WTC11 (cell line): ENCODE measurements around the gene LUM. TPM values are rescaled to one million over a fixed set of nuclear protein-coding genes. Genes with fewer than 3 reads are reported as not detected.

Experiments used
- ATAC-seq: fragments of 200-7000 bp; cut with Tn5 transposase; 2 replicates; pipeline ENCODE4 v1.10.0; 2021; ENCODE audit warnings: mild to moderate bottlenecking, moderate library complexity
- CTCF ChIA-PET: fragments of 300-600 bp; sonication (Branson Sonifier 250); formaldehyde crosslinking; loops from one replicate; lab custom pipeline; 2021; ENCODE audit warnings: antibody characterized with exemption; lab: Charles Lee
- POLR2A ChIA-PET: fragments of 350-600 bp; sonication (Branson Sonifier 250); formaldehyde crosslinking; loops from one replicate; lab custom pipeline; 2021; ENCODE audit warnings: antibody characterized with exemption; lab: Charles Lee
- DNase-seq: peaks from one replicate; pipeline ENCODE4 v3.0.0; 2021; ENCODE audit warnings: low spot score
- H3K27ac Mint-ChIP-seq: 2 replicates; pipeline ENCODE4 v1.8.0; 2021; ENCODE audit warnings: mixed read lengths
- H3K27me3 Mint-ChIP-seq: 2 replicates; pipeline ENCODE4 v1.8.0; 2021; ENCODE audit warnings: low read depth, mild to moderate bottlenecking, moderate library complexity, mixed read lengths
- H3K36me3 Mint-ChIP-seq: 2 replicates; pipeline ENCODE4 v1.8.0; 2021; ENCODE audit warnings: mixed read lengths
- H3K4me1 Mint-ChIP-seq: 2 replicates; pipeline ENCODE4 v1.8.0; 2022; ENCODE audit warnings: mixed read lengths
- H3K4me3 Mint-ChIP-seq: 2 replicates; pipeline ENCODE4 v1.8.0; 2021; ENCODE audit warnings: mild to moderate bottlenecking, moderate library complexity, mixed read lengths
- H3K9me3 Mint-ChIP-seq: 2 replicates; pipeline ENCODE4 v1.8.0; 2021; ENCODE audit warnings: mixed read lengths
- ATF2 ChIP-seq: sonication (generic); formaldehyde crosslinking; IDR thresholded peaks from 2 replicates; pipeline ENCODE4 v1.8.1; 2022; ENCODE audit warnings: low read depth, missing genetic modification reagents, borderline replicate concordance
- ESRRA ChIP-seq: sonication (generic); formaldehyde crosslinking; IDR thresholded peaks from 2 replicates; pipeline ENCODE4 v1.8.1; 2022; ENCODE audit warnings: mild to moderate bottlenecking, missing genetic modification reagents, borderline replicate concordance
- HMGXB4 ChIP-seq: sonication (generic); formaldehyde crosslinking; IDR thresholded peaks from 2 replicates; pipeline ENCODE4 v1.8.1; 2023; ENCODE audit warnings: mild to moderate bottlenecking, moderate library complexity, missing genetic modification reagents
- JAZF1 ChIP-seq: fragments of 250-450 bp; sonication (Bioruptor Pico); IDR thresholded peaks from 2 replicates; pipeline ENCODE4 v1.9.0; 2021; ENCODE audit warnings: moderate library complexity, mild to moderate bottlenecking, inconsistent platforms
- KAT7 ChIP-seq: sonication (generic); formaldehyde crosslinking; IDR thresholded peaks from 2 replicates; pipeline ENCODE4 v1.8.1; 2023; ENCODE audit warnings: missing genetic modification reagents, mild to moderate bottlenecking, borderline replicate concordance
- MLX ChIP-seq: sonication (generic); formaldehyde crosslinking; IDR thresholded peaks from 2 replicates; pipeline ENCODE4 v1.8.1; 2023; ENCODE audit warnings: mild to moderate bottlenecking, missing genetic modification reagents, moderate library complexity
- MXD4 ChIP-seq: fragments of 250-450 bp; sonication (Bioruptor Pico); IDR thresholded peaks from 2 replicates; pipeline ENCODE4 v1.8.0; 2021; ENCODE audit warnings: mild to moderate bottlenecking, moderate library complexity, borderline replicate concordance
- NR3C1 ChIP-seq: sonication (generic); formaldehyde crosslinking; conservative IDR thresholded peaks from 2 replicates; pipeline ENCODE4 v1.8.1; 2023; ENCODE audit warnings: low read depth, mild to moderate bottlenecking, missing genetic modification reagents
- RELA ChIP-seq: sonication (generic); formaldehyde crosslinking; IDR thresholded peaks from 2 replicates; pipeline ENCODE4 v1.8.1; 2022; ENCODE audit warnings: missing genetic modification reagents, mild to moderate bottlenecking, borderline replicate concordance
- TCF7 ChIP-seq: sonication (generic); formaldehyde crosslinking; IDR thresholded peaks from 2 replicates; pipeline ENCODE4 v1.8.0; 2022; ENCODE audit warnings: mild to moderate bottlenecking, low read depth, missing genetic modification reagents, moderate library complexity
- TEAD1 ChIP-seq: sonication (generic); formaldehyde crosslinking; IDR thresholded peaks from 2 replicates; pipeline ENCODE4 v1.8.0; 2022; ENCODE audit warnings: mild to moderate bottlenecking, missing genetic modification reagents
- ZBTB21 ChIP-seq: sonication (generic); formaldehyde crosslinking; IDR thresholded peaks from 2 replicates; pipeline ENCODE4 v1.8.1; 2023; ENCODE audit warnings: mild to moderate bottlenecking, missing genetic modification reagents, borderline replicate concordance
- ZNF671 ChIP-seq: fragments of 250-450 bp; sonication (Bioruptor Pico); IDR thresholded peaks from 2 replicates; pipeline ENCODE4 v1.8.0; 2021; ENCODE audit warnings: mild to moderate bottlenecking
- total RNA-seq: library from RNA; stranded (reverse); gene quantifications from 3 replicates; pipeline ENCODE4 v1.2.3, GENCODE V29; 2021
- TF ChIP-seq, protein P1 (sequence below): sonication (generic); formaldehyde crosslinking; IDR thresholded peaks from 2 replicates; pipeline ENCODE4 v1.8.1; 2022; ENCODE audit warnings: mild to moderate bottlenecking, missing genetic modification reagents, moderate library complexity, borderline replicate concordance
- TF ChIP-seq, protein P2 (sequence below): sonication (generic); formaldehyde crosslinking; IDR thresholded peaks from 2 replicates; pipeline ENCODE4 v1.8.1; 2023; ENCODE audit warnings: mild to moderate bottlenecking, missing genetic modification reagents, moderate library complexity
- TF ChIP-seq, protein P3 (sequence below): sonication (generic); formaldehyde crosslinking; conservative IDR thresholded peaks from 2 replicates; pipeline ENCODE4 v1.8.1; 2023; ENCODE audit warnings: mild to moderate bottlenecking, low read depth, missing genetic modification reagents, moderate library complexity
- TF ChIP-seq, protein P4 (sequence below): sonication (generic); formaldehyde crosslinking; conservative IDR thresholded peaks from 2 replicates; pipeline ENCODE4 v1.8.1; 2022; ENCODE audit warnings: mild to moderate bottlenecking, missing genetic modification reagents

LUM gene
- total RNA-seq, 1 experiment from 2014 or later, result 0.28 TPM

DNA sequence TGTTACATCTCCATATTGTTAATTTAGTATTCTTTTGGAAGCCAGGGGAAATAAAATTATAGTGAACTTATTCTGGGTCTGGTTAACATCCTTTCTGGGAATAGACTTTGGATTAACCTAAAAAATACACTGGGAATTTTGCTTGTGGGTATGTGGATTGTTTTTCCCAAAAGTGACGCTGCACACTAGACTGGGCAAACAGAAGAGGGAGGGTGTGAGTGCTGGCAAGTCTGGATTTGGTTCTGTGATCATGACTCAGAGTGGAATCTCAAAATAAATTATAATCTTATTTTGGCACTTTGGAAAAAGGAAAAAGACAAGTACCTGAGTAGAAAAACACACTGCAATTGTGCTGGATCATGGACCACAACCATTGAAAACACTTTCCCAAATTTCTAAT, 15.2 kb upstream of the LUM start (continued):
- TF ChIP-seq TEAD1 (CRISPR knock-in tag) (no peak), ZNF671 (CRISPR knock-in tag) (no peak)

GRCh38 chr12:91123236-91123916, 12.1 kb upstream of the LUM start:
- Mint-ChIP-seq H3K36me3 (no peaks in the 10 kb centered on the region), H3K27ac (no peak overlapping the region), H3K4me1 (no peaks in the 10 kb centered on the region), H3K4me3 (no peak overlapping the region), H3K9me3 (no peaks in the 10 kb centered on the region), H3K27me3 (no peaks in the 10 kb centered on the region)
- POLR2A ChIA-PET, result no interaction called here
- no peak for ATAC-seq
- CTCF ChIA-PET, result no interaction called here
- TF ChIP-seq NR3C1 (CRISPR knock-in tag) (no peak), TCF7 (no peak), HMGXB4 (CRISPR knock-in tag) (no peak), MLX (CRISPR knock-in tag) (no peak), RELA (CRISPR knock-in tag) (no peak)
- TF ChIP-seq, protein P1, sequence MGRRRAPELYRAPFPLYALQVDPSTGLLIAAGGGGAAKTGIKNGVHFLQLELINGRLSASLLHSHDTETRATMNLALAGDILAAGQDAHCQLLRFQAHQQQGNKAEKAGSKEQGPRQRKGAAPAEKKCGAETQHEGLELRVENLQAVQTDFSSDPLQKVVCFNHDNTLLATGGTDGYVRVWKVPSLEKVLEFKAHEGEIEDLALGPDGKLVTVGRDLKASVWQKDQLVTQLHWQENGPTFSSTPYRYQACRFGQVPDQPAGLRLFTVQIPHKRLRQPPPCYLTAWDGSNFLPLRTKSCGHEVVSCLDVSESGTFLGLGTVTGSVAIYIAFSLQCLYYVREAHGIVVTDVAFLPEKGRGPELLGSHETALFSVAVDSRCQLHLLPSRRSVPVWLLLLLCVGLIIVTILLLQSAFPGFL (CRISPR knock-in tag), result no peak
- TF ChIP-seq, protein P2, sequence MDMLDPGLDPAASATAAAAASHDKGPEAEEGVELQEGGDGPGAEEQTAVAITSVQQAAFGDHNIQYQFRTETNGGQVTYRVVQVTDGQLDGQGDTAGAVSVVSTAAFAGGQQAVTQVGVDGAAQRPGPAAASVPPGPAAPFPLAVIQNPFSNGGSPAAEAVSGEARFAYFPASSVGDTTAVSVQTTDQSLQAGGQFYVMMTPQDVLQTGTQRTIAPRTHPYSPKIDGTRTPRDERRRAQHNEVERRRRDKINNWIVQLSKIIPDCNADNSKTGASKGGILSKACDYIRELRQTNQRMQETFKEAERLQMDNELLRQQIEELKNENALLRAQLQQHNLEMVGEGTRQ (CRISPR knock-in tag), result no peak
- TF ChIP-seq, protein P3, sequence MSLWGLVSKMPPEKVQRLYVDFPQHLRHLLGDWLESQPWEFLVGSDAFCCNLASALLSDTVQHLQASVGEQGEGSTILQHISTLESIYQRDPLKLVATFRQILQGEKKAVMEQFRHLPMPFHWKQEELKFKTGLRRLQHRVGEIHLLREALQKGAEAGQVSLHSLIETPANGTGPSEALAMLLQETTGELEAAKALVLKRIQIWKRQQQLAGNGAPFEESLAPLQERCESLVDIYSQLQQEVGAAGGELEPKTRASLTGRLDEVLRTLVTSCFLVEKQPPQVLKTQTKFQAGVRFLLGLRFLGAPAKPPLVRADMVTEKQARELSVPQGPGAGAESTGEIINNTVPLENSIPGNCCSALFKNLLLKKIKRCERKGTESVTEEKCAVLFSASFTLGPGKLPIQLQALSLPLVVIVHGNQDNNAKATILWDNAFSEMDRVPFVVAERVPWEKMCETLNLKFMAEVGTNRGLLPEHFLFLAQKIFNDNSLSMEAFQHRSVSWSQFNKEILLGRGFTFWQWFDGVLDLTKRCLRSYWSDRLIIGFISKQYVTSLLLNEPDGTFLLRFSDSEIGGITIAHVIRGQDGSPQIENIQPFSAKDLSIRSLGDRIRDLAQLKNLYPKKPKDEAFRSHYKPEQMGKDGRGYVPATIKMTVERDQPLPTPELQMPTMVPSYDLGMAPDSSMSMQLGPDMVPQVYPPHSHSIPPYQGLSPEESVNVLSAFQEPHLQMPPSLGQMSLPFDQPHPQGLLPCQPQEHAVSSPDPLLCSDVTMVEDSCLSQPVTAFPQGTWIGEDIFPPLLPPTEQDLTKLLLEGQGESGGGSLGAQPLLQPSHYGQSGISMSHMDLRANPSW (CRISPR knock-in tag), result no peak
- no peak for DNase-seq

DNA sequence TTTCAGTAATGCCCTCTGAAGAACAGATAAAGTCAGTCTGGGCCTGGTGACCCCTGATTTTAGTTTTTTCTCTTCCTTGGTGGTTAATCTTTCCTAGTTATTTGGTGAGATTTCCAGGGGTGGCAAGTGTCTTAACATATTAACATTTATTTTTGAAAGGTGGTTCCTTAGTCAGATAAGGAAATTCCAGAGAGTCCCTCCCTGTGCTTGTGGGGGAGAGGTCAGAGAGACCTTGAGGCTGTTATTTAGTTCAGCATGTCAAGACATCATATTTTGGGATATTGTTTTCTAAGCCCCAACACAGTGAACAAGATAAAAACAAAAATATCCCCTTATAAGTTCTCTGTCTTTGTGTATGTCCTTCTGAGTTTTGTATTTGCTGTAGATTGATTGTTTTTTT, 9.5 kb upstream of the LUM start:
- TF ChIP-seq ZBTB21 (CRISPR knock-in tag) (no peak), MXD4 (CRISPR knock-in tag) (no peak)
- Mint-ChIP-seq H3K27ac (no peak overlapping the region), H3K36me3 (no peaks in the 10 kb centered on the region), H3K27me3 (no peaks in the 10 kb centered on the region), H3K9me3 (no peaks in the 10 kb centered on the region), H3K4me1 (no peaks in the 10 kb centered on the region), H3K4me3 (no peak overlapping the region)
- DNase-seq, result no peak
- ChIA-PET CTCF (no interaction called here), POLR2A (no interaction called here)
- no peak for ATAC-seq

GRCh38 chr12:91119089-91119488, 7.8 kb upstream of the LUM start:
- DNase-seq (no peak), ATAC-seq (no peak)
- Mint-ChIP-seq H3K4me1 (no peaks in the 10 kb centered on the region), H3K4me3 (no peak overlapping the region), H3K9me3 (no peaks in the 10 kb centered on the region), H3K27ac (no peak overlapping the region), H3K36me3 (no peaks in the 10 kb centered on the region), H3K27me3 (no peaks in the 10 kb centered on the region)
- POLR2A ChIA-PET, result no interaction called here
- CTCF ChIA-PET, result no interaction called here
- TF ChIP-seq ATF2 (CRISPR knock-in tag) (no peak), KAT7 (CRISPR knock-in tag) (no peak), ESRRA (CRISPR knock-in tag) (no peak), MLX (CRISPR knock-in tag) (no peak), JAZF1 (CRISPR knock-in tag) (no peak)
- TF ChIP-seq, protein P4, sequence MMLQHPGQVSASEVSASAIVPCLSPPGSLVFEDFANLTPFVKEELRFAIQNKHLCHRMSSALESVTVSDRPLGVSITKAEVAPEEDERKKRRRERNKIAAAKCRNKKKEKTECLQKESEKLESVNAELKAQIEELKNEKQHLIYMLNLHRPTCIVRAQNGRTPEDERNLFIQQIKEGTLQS (CRISPR knock-in tag), result no peak
